Glutamatergic neuron (in vitro differentiated cells): Measurements from ENCODE around the gene SPATA13. TPM values are rescaled to one million over a fixed set of nuclear protein-coding genes. Genes with fewer than 3 reads are reported as not detected.
"Not testable (repeated sequence)": the region's sequence is repeated elsewhere in the genome, so short reads cannot be mapped to it uniquely, and the experiment has no call there.

Source experiments
- DNase-seq: peaks from one replicate; pipeline ENCODE4 v3.0.0; 2022
- H3K27ac Mint-ChIP-seq: one replicate; pipeline ENCODE4 v1.8.0; 2020; ENCODE audit warnings: mild to moderate bottlenecking, mixed read lengths, inconsistent platforms; ENCODE audit not compliant: unreplicated experiment
- H3K27me3 Mint-ChIP-seq: one replicate; pipeline ENCODE4 v1.8.0; 2020; ENCODE audit warnings: mild to moderate bottlenecking, moderate library complexity, mixed read lengths, inconsistent platforms; ENCODE audit not compliant: unreplicated experiment
- H3K36me3 Mint-ChIP-seq: one replicate; pipeline ENCODE4 v1.8.0; 2020; ENCODE audit warnings: mild to moderate bottlenecking, mixed read lengths, inconsistent platforms; ENCODE audit not compliant: unreplicated experiment
- H3K4me1 Mint-ChIP-seq: one replicate; pipeline ENCODE4 v1.8.0; 2020; ENCODE audit warnings: mild to moderate bottlenecking, low read depth, mixed read lengths, inconsistent platforms; ENCODE audit not compliant: unreplicated experiment
- H3K4me3 Mint-ChIP-seq: one replicate; pipeline ENCODE4 v1.8.0; 2020; ENCODE audit warnings: mild to moderate bottlenecking, mixed read lengths, inconsistent platforms; ENCODE audit not compliant: unreplicated experiment
- H3K9me3 Mint-ChIP-seq: one replicate; pipeline ENCODE4 v1.8.0; 2020; ENCODE audit warnings: mild to moderate bottlenecking, moderate library complexity, mixed read lengths, inconsistent platforms; ENCODE audit not compliant: unreplicated experiment
- total RNA-seq: library from RNA; stranded (reverse); fragmentation: NEBNext Ultra II Directional; extraction: Animal tissue kit (Norgen Biotek cat#: 25700); gene quantifications from one replicate; pipeline ENCODE4 v1.2.1, GENCODE V29; 2021; ENCODE audit not compliant: unreplicated experiment
- TF ChIP-seq, protein P1 (sequence below): fragments of 200-600 bp; sonication (generic); IDR thresholded peaks from one replicate; pipeline ENCODE4 v1.5.0; 2021; ENCODE audit not compliant: partially characterized antibody, unreplicated experiment

SPATA13 gene
- total RNA-seq, 1 donor from 2014 or later: 7.4 TPM

DNA sequence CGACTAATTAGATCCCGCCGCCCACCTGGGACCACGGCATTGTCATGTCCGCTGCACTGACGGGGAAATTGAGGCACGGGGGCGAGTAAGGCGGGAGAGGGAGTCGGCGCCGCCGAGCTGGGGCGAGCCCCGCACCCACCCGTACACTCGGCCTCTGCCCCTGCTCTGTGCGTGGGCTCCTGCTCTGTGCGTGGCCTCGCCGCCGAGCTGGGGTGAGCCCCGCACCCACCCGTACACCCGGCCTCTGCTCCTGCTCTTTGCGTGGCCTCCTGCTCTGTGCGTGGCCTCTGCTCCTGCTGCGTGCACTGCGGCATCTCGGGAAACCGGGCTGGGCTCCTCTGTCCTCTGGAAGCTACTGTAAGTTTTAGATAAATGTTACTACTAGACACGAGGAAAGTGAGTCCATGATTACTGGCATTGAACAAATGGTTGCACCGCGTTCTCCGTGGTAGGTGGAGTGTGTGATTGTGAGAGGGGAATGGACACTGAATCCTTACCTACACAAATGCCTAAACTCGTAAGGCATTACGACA lies 148.0 kb downstream of the SPATA13 start:
- TF ChIP-seq, protein P1, sequence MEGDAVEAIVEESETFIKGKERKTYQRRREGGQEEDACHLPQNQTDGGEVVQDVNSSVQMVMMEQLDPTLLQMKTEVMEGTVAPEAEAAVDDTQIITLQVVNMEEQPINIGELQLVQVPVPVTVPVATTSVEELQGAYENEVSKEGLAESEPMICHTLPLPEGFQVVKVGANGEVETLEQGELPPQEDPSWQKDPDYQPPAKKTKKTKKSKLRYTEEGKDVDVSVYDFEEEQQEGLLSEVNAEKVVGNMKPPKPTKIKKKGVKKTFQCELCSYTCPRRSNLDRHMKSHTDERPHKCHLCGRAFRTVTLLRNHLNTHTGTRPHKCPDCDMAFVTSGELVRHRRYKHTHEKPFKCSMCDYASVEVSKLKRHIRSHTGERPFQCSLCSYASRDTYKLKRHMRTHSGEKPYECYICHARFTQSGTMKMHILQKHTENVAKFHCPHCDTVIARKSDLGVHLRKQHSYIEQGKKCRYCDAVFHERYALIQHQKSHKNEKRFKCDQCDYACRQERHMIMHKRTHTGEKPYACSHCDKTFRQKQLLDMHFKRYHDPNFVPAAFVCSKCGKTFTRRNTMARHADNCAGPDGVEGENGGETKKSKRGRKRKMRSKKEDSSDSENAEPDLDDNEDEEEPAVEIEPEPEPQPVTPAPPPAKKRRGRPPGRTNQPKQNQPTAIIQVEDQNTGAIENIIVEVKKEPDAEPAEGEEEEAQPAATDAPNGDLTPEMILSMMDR: no peak
- H3K27me3 Mint-ChIP-seq: peaks cover 2% of the 10 kb centered on the region
- H3K4me1 Mint-ChIP-seq: peaks cover 1% of the 10 kb centered on the region
- no peaks in the 10 kb centered on the region for H3K36me3 Mint-ChIP-seq
- DNase-seq: no peak
- no peak overlapping the region for H3K4me3 Mint-ChIP-seq
- peaks cover 3% of the 10 kb centered on the region for H3K9me3 Mint-ChIP-seq
- H3K27ac Mint-ChIP-seq: no peak overlapping the region

- H3K27me3 Mint-ChIP-seq, H3K4me3 Mint-ChIP-seq, DNase-seq, H3K4me1 Mint-ChIP-seq, H3K9me3 Mint-ChIP-seq, H3K36me3 Mint-ChIP-seq, H3K27ac Mint-ChIP-seq: not testable (repeated sequence)
These were observed 148.8 kb downstream of the SPATA13 start, which contains the start of gene C1QTNF9 for GRCh38 chr13:24309300-24309699. C1QTNF9 (plus strand) TSS chr13:24309580; CDS start chr13:24316004, 6,424 bp downstream.

DNA sequence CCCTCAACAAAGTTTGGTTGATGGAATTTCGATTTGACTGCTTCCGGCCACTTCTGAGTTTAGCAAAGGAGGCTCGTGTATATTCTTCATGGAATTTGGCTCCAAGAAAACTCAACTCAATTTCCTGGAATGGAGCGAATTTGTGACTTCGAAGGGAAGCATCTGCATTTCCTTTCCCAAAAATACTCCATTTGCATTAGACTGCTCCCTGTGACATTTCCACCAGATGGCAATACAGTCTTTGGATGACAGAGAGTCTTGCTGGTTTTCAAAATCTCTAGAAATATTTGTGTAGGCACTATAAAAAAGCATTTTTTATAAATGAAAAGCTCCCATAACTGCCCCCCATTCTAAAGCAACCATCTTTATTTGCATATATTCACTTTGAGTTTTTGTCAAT lies 152.9 kb downstream of the SPATA13 start:
- H3K36me3 Mint-ChIP-seq: no peaks in the 10 kb centered on the region
- H3K9me3 Mint-ChIP-seq: peaks cover 3% of the 10 kb centered on the region
- TF ChIP-seq, protein P1: no peak
- DNase-seq: no peak
- peaks cover 1% of the 10 kb centered on the region for H3K4me1 Mint-ChIP-seq
- H3K4me3 Mint-ChIP-seq: no peak overlapping the region
- H3K27ac Mint-ChIP-seq: no peak overlapping the region
- H3K27me3 Mint-ChIP-seq: peaks cover 2% of the 10 kb centered on the region

GRCh38 chr13:24317835-24318234 lies 157.3 kb downstream of the SPATA13 start:
- not testable (repeated sequence) for H3K4me3 Mint-ChIP-seq, DNase-seq, H3K36me3 Mint-ChIP-seq, H3K9me3 Mint-ChIP-seq, H3K27ac Mint-ChIP-seq, H3K27me3 Mint-ChIP-seq, H3K4me1 Mint-ChIP-seq

- H3K27me3 Mint-ChIP-seq, H3K27ac Mint-ChIP-seq, H3K36me3 Mint-ChIP-seq, H3K9me3 Mint-ChIP-seq, H3K4me1 Mint-ChIP-seq, DNase-seq, H3K4me3 Mint-ChIP-seq: not testable (repeated sequence)
These were observed 158.4 kb downstream of the SPATA13 start for GRCh38 chr13:24318878-24319277.

GRCh38 chr13:24319641-24320040 lies 159.1 kb downstream of the SPATA13 start:
- H3K27ac Mint-ChIP-seq, H3K4me1 Mint-ChIP-seq, H3K9me3 Mint-ChIP-seq, DNase-seq, H3K36me3 Mint-ChIP-seq, H3K4me3 Mint-ChIP-seq, H3K27me3 Mint-ChIP-seq: not testable (repeated sequence)

- H3K27me3 Mint-ChIP-seq, H3K36me3 Mint-ChIP-seq, DNase-seq, H3K4me3 Mint-ChIP-seq, H3K27ac Mint-ChIP-seq, H3K4me1 Mint-ChIP-seq, H3K9me3 Mint-ChIP-seq: not testable (repeated sequence)
These were observed 160.9 kb downstream of the SPATA13 start for GRCh38 chr13:24321416-24321815.

DNA sequence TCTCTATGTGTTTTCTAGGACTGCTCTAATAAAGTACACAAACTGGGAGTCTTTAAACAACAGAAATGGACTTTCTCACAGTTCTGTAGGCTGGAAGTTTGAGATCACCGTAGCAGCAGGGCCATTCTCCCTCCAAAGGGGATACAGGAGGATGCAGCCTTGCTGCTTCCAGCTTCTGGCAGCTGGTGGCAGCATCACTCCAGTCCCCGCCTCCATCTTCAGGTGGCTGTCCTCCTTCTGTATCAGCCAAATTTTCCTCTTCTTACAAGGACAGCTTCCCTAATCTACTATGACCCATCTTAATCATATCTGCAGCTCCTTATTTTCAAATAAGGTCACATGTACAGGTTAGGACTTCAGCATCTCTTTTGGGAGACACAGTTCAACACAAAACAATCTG lies 161.9 kb downstream of the SPATA13 start:
- DNase-seq: not testable (repeated sequence)

More for the DNA sequence above, 161.9 kb downstream of the SPATA13 start:
- H3K27ac Mint-ChIP-seq, H3K9me3 Mint-ChIP-seq, H3K4me1 Mint-ChIP-seq, H3K36me3 Mint-ChIP-seq, H3K27me3 Mint-ChIP-seq, H3K4me3 Mint-ChIP-seq: not testable (repeated sequence)
